Activated naive CD8-positive, alpha-beta T cell treated with anti-CD3 and anti-CD28 coated beads, Interleukin-2, amount 50 U/mL, for 16 hours (primary cell): ENCODE data around the gene PTCH2.

ENCODE experiments used
- DNase-seq: peaks from one replicate; pipeline ENCODE4 v3.0.0-alpha.2; 2020; ENCODE audit warnings: low read depth, low spot score

The PTCH2 gene

GRCh38 chr1:44842862-44843655 is at the start of gene PTCH2:
Gene PTCH2 (minus strand): TSS chr1:44843253. CDS start chr1:44842932, 321 bp downstream.
- no peak for DNase-seq

- DNase-seq: no peak
Observed at GRCh38 chr1:44890007-44890406, 47.0 kb upstream of the PTCH2 start.

GRCh38 chr1:44885406-44885805 is 42.4 kb upstream of the PTCH2 start:
- no peak for DNase-seq

- no peak for DNase-seq
Observed at GRCh38 chr1:44884746-44885145, 41.7 kb upstream of the PTCH2 start.

- no peak for DNase-seq
Observed at GRCh38 chr1:44881011-44881632, 38.1 kb upstream of the PTCH2 start.

GRCh38 chr1:44874155-44874554 is 31.1 kb upstream of the PTCH2 start:
- DNase-seq: no peak

- DNase-seq: no peak
Observed at GRCh38 chr1:44870096-44870495, 27.0 kb upstream of the PTCH2 start.

GRCh38 chr1:44867801-44868200 is 24.7 kb upstream of the PTCH2 start:
- no peak for DNase-seq

- no peak for DNase-seq
Observed at GRCh38 chr1:44862829-44863401, 19.9 kb upstream of the PTCH2 start.

- DNase-seq: no peak
Observed at GRCh38 chr1:44860891-44861425, 17.9 kb upstream of the PTCH2 start.

- DNase-seq: no peak
Observed at GRCh38 chr1:44860331-44860730, 17.3 kb upstream of the PTCH2 start.

GRCh38 chr1:44857446-44857845 is 14.4 kb upstream of the PTCH2 start:
- DNase-seq: no peak

- no peak for DNase-seq
Observed at GRCh38 chr1:44855742-44856141, 12.7 kb upstream of the PTCH2 start.

- DNase-seq: no peak
Observed at GRCh38 chr1:44854970-44855369, 11.9 kb upstream of the PTCH2 start.

GRCh38 chr1:44853201-44853600 is 10.1 kb upstream of the PTCH2 start:
- no peak for DNase-seq

- no peak for DNase-seq
Observed at GRCh38 chr1:44851308-44851707, 8.3 kb upstream of the PTCH2 start.

GRCh38 chr1:44849575-44850132 is 6.6 kb upstream of the PTCH2 start:
- no peak for DNase-seq

- DNase-seq: no peak
Observed at GRCh38 chr1:44848456-44849181, 5.6 kb upstream of the PTCH2 start.

- no peak for DNase-seq
Observed at GRCh38 chr1:44847845-44848244, 4.8 kb upstream of the PTCH2 start.

GRCh38 chr1:44846985-44847384 is 3.9 kb upstream of the PTCH2 start:
- DNase-seq: no peak

GRCh38 chr1:44842486-44842861 is 579 bp downstream of the PTCH2 start:
- DNase-seq: no peak

GRCh38 chr1:44839576-44839975 is 3.5 kb downstream of the PTCH2 start:
- DNase-seq: no peak
